ENCODE data around the gene ISM1. TPM values are rescaled to one million over a fixed set of nuclear protein-coding genes. Genes with fewer than 3 reads are reported as not detected.

The ISM1 gene
- total and polyA plus RNA-seq, 12 donors = 0.54 to 1.7 (median 1.0) TPM

- Histone ChIP-seq H3K4me3 (no peak overlapping the region), H3K27ac (no peak overlapping the region), H3K36me3 (no peaks in the 10 kb centered on the region), H3K9me3 (peaks cover 0 to 26% (median 4%) of the 10 kb centered on the region in 11 donors), H3K4me1 (peaks cover 0 to 5% (median 0%) of the 10 kb centered on the region in 9 donors), H3K27me3 (peaks cover 0 to 5% (median 0%) of the 10 kb centered on the region in 7 donors)
- WGBS, 2 donors = 87 to 93% methylated on average over 4 of the region's 4 CpGs
- no peak for TF ChIP-seq CTCF (IDR thresholded peaks at IDR 0.05)
- no peak for ATAC-seq
- DNase-seq = no peak
- intact Hi-C loops (cut with DNase I) = loop anchor here in 2 of 10 donors (10.0 kb wide), 1 partner anchor 224 kb away; no protein-coding TSS in a partner anchor
Observed at GRCh38 chr20:13320702-13321101, 99.6 kb downstream of the ISM1 start.

- ATAC-seq = no peak
- H3K4me1 ChIP-seq = peaks cover 0 to 5% (median 0%) of the 10 kb centered on the region in 9 donors
- no peaks in the 10 kb centered on the region for H3K36me3 ChIP-seq
- H3K27ac ChIP-seq = no peak overlapping the region
- peaks cover 0 to 20% (median 4%) of the 10 kb centered on the region in 11 donors for H3K9me3 ChIP-seq
- intact Hi-C loops (cut with DNase I) = loop anchor here in 2 of 10 donors (10.0 kb wide), 1 partner anchor 223 kb away; no protein-coding TSS in a partner anchor
- WGBS, 2 donors = 77 to 84% methylated on average over 7 of the region's 7 CpGs
- no peak for DNase-seq
- H3K27me3 ChIP-seq = peaks cover 0 to 5% (median 0%) of the 10 kb centered on the region in 7 donors
- no peak for TF ChIP-seq CTCF (IDR thresholded peaks at IDR 0.05)
- H3K4me3 ChIP-seq = no peak overlapping the region
Observed at GRCh38 chr20:13321416-13321815, 100.3 kb downstream of the ISM1 start.

- DNase-seq = no peak
- no peak for ATAC-seq
- peaks cover 0 to 13% (median 3%) of the 10 kb centered on the region in 11 donors for H3K9me3 ChIP-seq
- no peak for TF ChIP-seq CTCF (IDR thresholded peaks at IDR 0.05)
- 28 to 38% methylated on average over 5 of the region's 5 CpGs for WGBS, 2 donors
- H3K36me3 ChIP-seq = no peaks in the 10 kb centered on the region
- H3K4me1 ChIP-seq = peaks cover 0 to 5% (median 0%) of the 10 kb centered on the region in 9 donors
- H3K27me3 ChIP-seq = peaks cover 0 to 5% (median 0%) of the 10 kb centered on the region in 7 donors
- H3K4me3 ChIP-seq = no peak overlapping the region
- no peak overlapping the region for H3K27ac ChIP-seq
- intact Hi-C loops (cut with DNase I) = loop anchor here in 2 of 10 donors (10.0 kb wide), 1 partner anchor 223 kb away; no protein-coding TSS in a partner anchor
Observed at GRCh38 chr20:13322198-13322597, 101.1 kb downstream of the ISM1 start.

GRCh38 chr20:13322621-13323020, 101.5 kb downstream of the ISM1 start:
- TF ChIP-seq CTCF (IDR thresholded peaks at IDR 0.05) = no peak
- peaks cover 0 to 13% (median 4%) of the 10 kb centered on the region in 11 donors for H3K9me3 ChIP-seq
- ATAC-seq (peak in 2 of 8 donors; percentile 27 to 33), DNase-seq (no peak)
- 10 to 12% methylated on average over 3 of the region's 3 CpGs for WGBS, 2 donors
- H3K36me3 ChIP-seq = no peaks in the 10 kb centered on the region
- peaks cover 0 to 5% (median 0%) of the 10 kb centered on the region in 7 donors for H3K27me3 ChIP-seq
- H3K4me1 ChIP-seq = peaks cover 0 to 5% (median 0%) of the 10 kb centered on the region in 9 donors
- no peak overlapping the region for H3K27ac ChIP-seq
- no peak overlapping the region for H3K4me3 ChIP-seq
- intact Hi-C loops (cut with DNase I) = loop anchor here in 2 of 10 donors (10.0 kb wide), 1 partner anchor 222 kb away; no protein-coding TSS in a partner anchor
